NCI-H774 (cell line): ENCODE measurements around the gene HNRNPR.

Experiments
- DNase-seq: peaks from one replicate; lab custom pipeline; 2025; lab: John Stamatoyannopoulos, UW

The HNRNPR gene

GRCh38 chr1:23369335-23370013, 25.4 kb upstream of the HNRNPR start, which contains the start of gene ZNF436:
Gene ZNF436 (minus strand): TSS chr1:23369836. CDS start chr1:23368005, 1,831 bp downstream.
- DNase-seq = no peak

- peak; percentile 71 for DNase-seq
Observed at GRCh38 chr1:23368562-23369334, 24.7 kb upstream of the HNRNPR start.

GRCh38 chr1:23367791-23368561, 23.9 kb upstream of the HNRNPR start:
- DNase-seq = peak; percentile 91

- DNase-seq = no peak
Observed at GRCh38 chr1:23367451-23367790, 23.3 kb upstream of the HNRNPR start.

GRCh38 chr1:23366598-23366997, 22.5 kb upstream of the HNRNPR start:
- DNase-seq = no peak

GRCh38 chr1:23366146-23366545, 22.1 kb upstream of the HNRNPR start:
- DNase-seq = no peak

GRCh38 chr1:23362218-23362713, 18.2 kb upstream of the HNRNPR start:
- no peak for DNase-seq

GRCh38 chr1:23358310-23358875, 14.3 kb upstream of the HNRNPR start:
- DNase-seq = no peak

- no peak for DNase-seq
Observed at GRCh38 chr1:23357138-23357908, 13.2 kb upstream of the HNRNPR start.

- no peak for DNase-seq
Observed at GRCh38 chr1:23356471-23357137, 12.5 kb upstream of the HNRNPR start.

- no peak for DNase-seq
Observed at GRCh38 chr1:23354245-23354644, 10.2 kb upstream of the HNRNPR start.

- no peak for DNase-seq
Observed at GRCh38 chr1:23352096-23352695, 8.1 kb upstream of the HNRNPR start.

- DNase-seq = no peak
Observed at GRCh38 chr1:23345920-23346319, 1.8 kb upstream of the HNRNPR start.

- no peak for DNase-seq
Observed at GRCh38 chr1:23344987-23345472, 946 bp upstream of the HNRNPR start.

- DNase-seq = no peak
Observed at GRCh38 chr1:23343221-23344110, 618 bp downstream of the HNRNPR start.

GRCh38 chr1:23341931-23342692, 2.0 kb downstream of the HNRNPR start:
- DNase-seq = no peak

- no peak for DNase-seq
Observed at GRCh38 chr1:23339632-23340031, 4.5 kb downstream of the HNRNPR start.

GRCh38 chr1:23337869-23338268, 6.2 kb downstream of the HNRNPR start:
- no peak for DNase-seq

GRCh38 chr1:23331713-23332112, 12.4 kb downstream of the HNRNPR start:
- DNase-seq = no peak
